H1 (cell line): ENCODE results near the gene PARD3. TPM values are rescaled to one million over a fixed set of nuclear protein-coding genes. Genes with fewer than 3 reads are reported as not detected.

Experiments
- EGR1 ChIP-seq: IDR thresholded peaks from 2 replicates; pipeline ENCODE4 v1.6.1; 2011; ENCODE audit warnings: low read depth, low read length, borderline replicate concordance
- polyA plus RNA-seq, 7 experiments: library from polyadenylated mRNA; depleted of rRNA in 3 of 7; stranded (reverse) in 5 of 7; unstranded in 2 of 7; fragments of >200 nt in 5 of 7; fragments of 200-250 nt in 2 of 7; gene quantifications; 1 replicate in 5 of 7; 2 replicates in 1 of 7; 4 replicates in 1 of 7; pipeline versions ENCODE4 v1.2.1 to v1.2.3, GENCODE V29; 2011 to 2013; ENCODE audit warnings: missing spikeins in 2 of 7, mixed read lengths in 2 of 7
- total RNA-seq: library from RNA; stranded (reverse); fragmentation: NEBNext Ultra II Directional; extraction: Animal tissue kit (Norgen Biotek cat#: 25700); gene quantifications from 2 replicates; pipeline ENCODE4 v1.2.1, GENCODE V29; 2021
- TF ChIP-seq, protein P1 (sequence below): IDR thresholded peaks from 2 replicates; pipeline ENCODE4 v1.6.1; 2012; ENCODE audit warnings: inconsistent platforms

PARD3 gene
- total and polyA plus RNA-seq, 2 of the 8 experiments (the other 6 are each of a cell fraction or from before 2014, with no cell fraction given) = 19.7 to 49.1 TPM

DNA sequence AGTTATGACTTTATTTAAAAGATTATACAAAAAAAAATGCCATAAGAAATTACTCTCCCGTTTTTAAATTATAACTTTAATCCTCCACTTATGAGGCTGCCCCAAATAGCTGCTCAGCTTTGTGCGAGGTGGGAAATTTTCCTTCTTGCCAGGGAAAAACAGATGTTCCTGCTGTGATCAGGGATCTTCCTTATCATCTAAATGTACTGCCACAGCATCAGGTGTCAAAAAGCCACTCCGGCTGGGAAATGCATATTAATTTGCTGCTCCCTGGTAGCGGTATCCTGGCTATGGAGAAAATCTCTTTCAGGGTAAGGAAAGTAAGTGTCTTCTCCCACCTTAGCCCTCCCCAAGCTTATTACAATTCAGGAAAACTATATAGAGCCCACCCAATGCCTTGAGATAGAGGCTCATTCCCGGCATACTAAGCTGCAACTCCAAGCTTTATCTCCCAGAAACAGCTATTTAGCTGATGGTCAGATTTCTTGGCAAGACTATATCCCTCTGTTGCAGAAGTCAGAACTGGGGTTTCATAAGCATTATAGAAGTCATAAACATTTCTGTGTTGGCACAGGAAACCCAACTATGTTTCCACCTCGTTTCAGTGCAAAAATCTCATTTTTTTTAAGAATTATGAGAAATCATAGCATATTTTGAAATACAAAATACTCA is 360.4 kb downstream of the PARD3 start (continued):
- no peak for TF ChIP-seq EGR1
- TF ChIP-seq, protein P1, sequence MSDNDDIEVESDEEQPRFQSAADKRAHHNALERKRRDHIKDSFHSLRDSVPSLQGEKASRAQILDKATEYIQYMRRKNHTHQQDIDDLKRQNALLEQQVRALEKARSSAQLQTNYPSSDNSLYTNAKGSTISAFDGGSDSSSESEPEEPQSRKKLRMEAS = no peak
